Nucleus accumbens (tissue), 56 donors: Measurements from ENCODE around the gene OLIG1.

Experiments used
- DNase-seq, 56 donors: peaks; one replicate each; lab custom pipeline; 2025; lab: John Stamatoyannopoulos, UW

The OLIG1 gene

DNA sequence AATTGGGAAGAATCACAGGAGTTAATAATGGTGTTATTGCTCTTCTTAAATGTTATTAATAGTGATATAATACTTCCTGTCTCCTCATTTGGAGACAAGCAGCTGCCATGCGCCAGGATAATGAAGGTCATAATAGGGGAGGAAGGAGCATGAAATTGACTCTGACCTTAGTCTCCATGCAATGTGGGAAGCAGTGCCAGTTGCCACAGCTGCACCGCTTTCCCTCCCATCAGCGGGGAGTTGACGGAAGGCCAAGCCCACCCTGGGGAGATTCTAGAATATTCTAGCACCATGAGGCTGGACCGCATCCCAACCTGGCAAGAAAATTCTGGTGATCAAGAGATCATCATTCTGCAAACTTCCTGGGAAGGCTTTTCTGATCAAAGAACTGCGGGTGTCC lies 11.0 kb upstream of the OLIG1 start:
- peak in 13 of 56 donors; percentile 10 to 64 (median 23) for DNase-seq

GRCh38 chr21:33059380-33059841 lies 10.5 kb upstream of the OLIG1 start:
- peak in 4 of 56 donors; percentile 16 to 41 (median 40) for DNase-seq

DNA sequence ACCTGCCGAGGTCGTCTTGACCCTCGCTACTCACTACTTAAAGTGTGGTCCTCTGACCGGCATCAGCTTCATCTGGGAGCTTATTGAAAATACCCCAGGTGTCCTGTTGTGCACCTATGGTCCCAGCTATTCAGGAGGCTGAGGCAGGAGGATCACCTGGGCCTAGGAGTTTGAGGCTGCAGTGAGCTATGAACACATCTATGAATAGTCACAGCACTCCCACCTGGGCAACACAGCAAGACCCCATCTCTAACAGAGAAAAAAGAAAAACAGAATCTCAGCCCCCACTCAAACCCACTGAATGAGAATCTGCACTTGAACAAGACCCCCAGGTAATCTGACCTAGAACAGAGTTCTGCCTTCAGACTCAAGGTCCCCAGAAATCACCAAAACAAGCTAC lies 8.7 kb upstream of the OLIG1 start:
- no peak for DNase-seq

GRCh38 chr21:33063375-33063883 lies 6.5 kb upstream of the OLIG1 start:
- no peak for DNase-seq

- DNase-seq, result peak in 16 of 56 donors; percentile 13 to 51 (median 40)
Observed at GRCh38 chr21:33063907-33064622, 5.9 kb upstream of the OLIG1 start.

DNA sequence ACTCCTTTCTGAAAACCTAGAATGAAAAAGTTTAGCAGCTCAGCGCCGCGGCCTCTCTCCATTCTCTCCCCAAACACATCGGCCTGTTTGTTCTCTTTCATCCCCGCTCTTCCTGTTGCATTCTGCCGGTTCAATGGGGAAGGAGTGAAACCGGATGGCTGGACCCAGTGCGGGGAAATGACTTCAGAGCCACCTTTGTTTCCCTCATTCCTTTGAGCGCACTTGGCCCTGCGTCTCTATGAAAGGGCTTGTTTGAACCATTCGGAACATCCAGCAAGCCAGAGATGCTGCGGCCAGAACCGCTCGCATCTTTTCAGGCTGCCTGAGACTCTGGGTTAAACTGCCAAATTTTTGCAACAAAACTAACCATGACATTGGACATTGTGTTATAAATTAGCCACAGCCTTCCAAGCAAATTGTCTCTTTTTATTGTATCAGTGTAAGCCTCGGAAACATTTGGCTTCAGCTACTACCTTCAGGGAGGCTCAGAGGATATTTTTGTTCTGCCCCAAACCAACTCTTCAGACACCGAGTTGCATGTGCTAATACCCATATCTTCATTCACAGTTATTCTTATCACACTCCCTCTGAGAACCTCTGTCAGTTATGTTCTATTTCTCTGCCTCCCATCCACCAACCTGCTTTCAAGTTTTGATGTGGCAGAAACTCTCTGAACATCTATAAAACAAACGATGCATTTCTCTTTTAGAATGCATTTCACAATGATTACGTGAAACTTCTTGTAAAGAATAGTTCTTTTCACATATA lies 5.1 kb upstream of the OLIG1 start:
- DNase-seq, result peak in 46 of 56 donors; percentile 14 to 74 (median 47)

DNA sequence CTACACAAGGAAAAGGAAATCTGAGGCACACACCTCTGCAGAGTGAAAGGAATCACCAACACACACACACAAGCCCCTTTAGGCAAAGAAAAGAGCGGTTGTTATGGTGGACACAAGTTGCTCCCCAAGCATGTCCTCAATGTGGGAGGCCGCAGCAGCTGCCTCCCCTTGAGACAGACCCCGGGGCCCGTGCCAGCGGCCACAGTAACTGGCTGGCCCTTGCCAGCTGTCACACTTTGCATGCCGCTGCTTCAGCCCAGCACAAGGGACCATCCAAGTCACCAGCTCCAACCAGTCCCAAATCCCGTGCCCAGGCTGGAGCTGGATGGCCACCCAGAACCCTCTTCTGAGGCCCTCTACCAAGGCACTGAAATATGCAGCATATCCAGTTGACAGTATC lies 2.9 kb upstream of the OLIG1 start:
- DNase-seq, result peak in 10 of 56 donors; percentile 6 to 38 (median 19)

GRCh38 chr21:33067457-33067856 lies 2.5 kb upstream of the OLIG1 start:
- no peak for DNase-seq

DNA sequence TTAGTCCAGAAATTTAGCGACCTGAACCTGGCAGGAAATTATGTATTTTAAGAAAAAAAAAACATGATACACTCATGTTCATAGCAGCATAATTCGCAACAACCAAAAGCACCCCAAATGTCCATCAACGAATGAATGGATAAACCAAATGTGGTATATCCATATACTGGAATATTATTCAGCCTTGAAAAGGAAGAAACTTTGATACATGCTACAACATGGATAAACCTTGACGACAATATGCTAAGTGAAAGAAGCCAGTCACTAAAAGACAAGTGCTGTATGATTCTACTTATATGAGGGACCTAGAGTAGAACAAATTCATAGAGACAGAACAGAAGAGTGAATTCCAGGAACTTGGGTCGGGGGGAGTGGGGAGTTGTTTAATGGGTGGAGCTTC lies 698 bp upstream of the OLIG1 start:
- no peak for DNase-seq

DNA sequence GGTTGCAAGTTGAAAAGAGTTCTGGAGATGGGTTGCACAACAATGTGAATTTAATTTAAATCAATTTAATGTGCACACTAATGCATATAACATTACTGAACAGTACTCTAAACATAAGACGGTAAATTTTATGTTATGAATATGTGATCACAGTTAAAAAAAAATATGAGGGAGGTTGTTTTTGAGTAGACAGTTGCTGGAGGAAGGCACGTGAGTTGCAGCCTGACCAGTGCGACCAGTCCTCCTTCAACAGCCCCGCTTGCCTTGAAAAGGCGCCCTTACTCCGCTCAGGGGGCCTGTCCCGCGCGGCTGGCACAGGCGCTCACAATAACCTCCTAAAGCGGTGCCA lies 322 bp upstream of the OLIG1 start:
- no peak for DNase-seq

GRCh38 chr21:33070744-33070997 lies 730 bp downstream of the OLIG1 start:
- DNase-seq, result no peak

DNA sequence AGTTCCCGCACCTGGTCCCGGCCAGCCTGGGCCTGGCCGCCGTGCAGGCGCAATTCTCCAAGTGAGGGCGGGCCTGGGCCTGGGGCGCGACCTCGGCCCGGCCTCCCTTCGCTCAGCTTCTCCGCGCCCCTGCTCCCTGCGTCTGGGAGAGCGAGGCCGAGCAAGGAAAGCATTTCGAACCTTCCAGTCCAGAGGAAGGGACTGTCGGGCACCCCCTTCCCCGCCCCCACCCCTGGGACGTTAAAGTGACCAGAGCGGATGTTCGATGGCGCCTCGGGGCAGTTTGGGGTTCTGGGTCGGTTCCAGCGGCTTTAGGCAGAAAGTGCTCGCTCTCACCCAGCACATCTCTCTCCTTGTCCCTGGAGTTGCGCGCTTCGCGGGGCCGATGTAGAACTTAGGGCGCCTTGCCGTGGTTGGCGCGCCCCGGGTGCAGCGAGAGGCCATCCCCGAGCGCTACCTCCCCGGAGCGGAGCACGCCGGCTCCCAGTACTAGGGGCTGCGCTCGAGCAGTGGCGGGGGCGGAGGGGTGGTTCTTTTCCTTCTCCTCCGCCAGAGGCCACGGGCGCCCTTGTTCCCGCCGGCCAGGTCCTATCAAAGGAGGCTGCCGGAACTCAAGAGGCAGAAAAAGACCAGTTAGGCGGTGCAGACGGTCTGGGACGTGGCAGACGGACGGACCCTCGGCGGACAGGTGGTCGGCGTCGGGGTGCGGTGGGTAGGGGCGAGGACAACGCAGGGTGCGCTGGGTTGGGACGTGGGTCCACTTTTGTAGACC lies 1.2 kb downstream of the OLIG1 start:
- DNase-seq, result peak in 20 of 56 donors; percentile 12 to 51 (median 34)

- peak in 7 of 56 donors; percentile 6 to 37 (median 17) for DNase-seq
Observed at GRCh38 chr21:33071770-33072306, 1.9 kb downstream of the OLIG1 start.

- no peak for DNase-seq
Observed at GRCh38 chr21:33073636-33074035, 3.7 kb downstream of the OLIG1 start.

DNA sequence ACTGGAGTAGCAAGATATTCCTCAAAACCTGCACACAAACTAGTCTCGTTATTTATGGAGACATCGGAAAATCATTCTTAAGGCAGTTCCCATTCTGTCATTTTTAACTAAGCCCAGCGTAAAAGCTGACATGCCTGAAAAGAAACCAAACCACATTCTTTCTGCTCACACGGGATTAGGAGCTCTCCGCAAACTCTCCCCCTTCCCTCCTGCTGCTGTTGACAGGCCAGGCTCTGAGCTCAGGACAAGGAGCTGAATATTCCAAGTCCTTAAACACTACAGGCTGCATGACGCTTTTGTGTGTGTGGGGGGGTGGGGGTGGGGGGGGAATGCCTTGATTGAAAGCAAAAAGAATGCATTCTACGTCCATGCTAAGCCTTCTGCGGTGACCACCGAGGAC lies 5.2 kb downstream of the OLIG1 start:
- peak in 12 of 56 donors; percentile 15 to 48 (median 25) for DNase-seq

GRCh38 chr21:33075596-33076195 lies 5.8 kb downstream of the OLIG1 start:
- peak in 3 of 56 donors; percentile 17 to 52 (median 33) for DNase-seq

GRCh38 chr21:33076600-33077329 lies 6.8 kb downstream of the OLIG1 start:
- DNase-seq, result no peak

- DNase-seq, result peak in 54 of 56 donors; percentile 34 to 96 (median 84)
Observed at GRCh38 chr21:33078907-33079582, 9.1 kb downstream of the OLIG1 start.

DNA sequence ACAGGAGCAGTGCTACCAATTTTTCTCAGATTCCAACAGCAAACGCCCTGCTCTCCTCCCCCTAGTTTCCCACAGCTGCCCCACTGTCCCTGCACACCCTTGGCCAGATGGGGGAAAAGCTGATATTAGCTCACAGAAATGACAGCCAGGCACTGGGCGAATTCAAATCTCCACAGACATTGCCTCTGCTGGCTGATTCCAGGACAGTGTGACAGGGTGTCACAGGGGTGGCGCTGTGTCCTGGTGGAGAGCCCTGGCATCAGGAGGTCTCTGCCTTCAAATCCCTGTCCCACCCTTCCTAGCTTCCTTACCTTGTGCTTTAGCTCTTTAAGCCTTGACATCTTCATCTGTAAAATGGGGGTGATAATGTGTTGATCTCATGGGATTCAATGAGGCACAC lies 10.4 kb downstream of the OLIG1 start:
- DNase-seq, result peak in 15 of 56 donors; percentile 9 to 44 (median 21)
